GM21786 (cell line): Measurements from ENCODE around the gene TMEM154.

ENCODE experiments used
- ATAC-seq: cut with Tn5 transposase; IDR thresholded peaks from one replicate; pipeline ENCODE4 v1.9.1; 2021; ENCODE audit not compliant: unreplicated experiment

TMEM154 gene

DNA sequence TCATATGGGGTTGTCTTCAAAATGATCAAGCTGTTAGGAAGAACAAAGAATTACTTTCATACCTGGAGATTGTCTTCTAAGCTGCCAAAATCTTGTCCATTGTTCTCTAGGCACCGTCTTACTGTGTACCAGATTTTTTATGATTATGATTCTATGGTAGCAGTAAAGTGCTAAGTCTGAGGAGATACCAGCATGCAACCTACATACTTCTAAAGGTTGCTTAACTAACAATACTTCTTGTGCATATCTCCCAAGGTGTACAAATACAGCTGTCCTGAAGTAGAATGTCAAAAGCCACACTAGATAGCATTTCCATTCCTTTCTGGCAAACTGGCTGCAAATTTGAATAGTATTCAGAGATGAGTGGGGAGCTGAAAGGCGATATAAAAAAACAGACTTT is 81.3 kb downstream of the TMEM154 start:
- ATAC-seq = no peak

DNA sequence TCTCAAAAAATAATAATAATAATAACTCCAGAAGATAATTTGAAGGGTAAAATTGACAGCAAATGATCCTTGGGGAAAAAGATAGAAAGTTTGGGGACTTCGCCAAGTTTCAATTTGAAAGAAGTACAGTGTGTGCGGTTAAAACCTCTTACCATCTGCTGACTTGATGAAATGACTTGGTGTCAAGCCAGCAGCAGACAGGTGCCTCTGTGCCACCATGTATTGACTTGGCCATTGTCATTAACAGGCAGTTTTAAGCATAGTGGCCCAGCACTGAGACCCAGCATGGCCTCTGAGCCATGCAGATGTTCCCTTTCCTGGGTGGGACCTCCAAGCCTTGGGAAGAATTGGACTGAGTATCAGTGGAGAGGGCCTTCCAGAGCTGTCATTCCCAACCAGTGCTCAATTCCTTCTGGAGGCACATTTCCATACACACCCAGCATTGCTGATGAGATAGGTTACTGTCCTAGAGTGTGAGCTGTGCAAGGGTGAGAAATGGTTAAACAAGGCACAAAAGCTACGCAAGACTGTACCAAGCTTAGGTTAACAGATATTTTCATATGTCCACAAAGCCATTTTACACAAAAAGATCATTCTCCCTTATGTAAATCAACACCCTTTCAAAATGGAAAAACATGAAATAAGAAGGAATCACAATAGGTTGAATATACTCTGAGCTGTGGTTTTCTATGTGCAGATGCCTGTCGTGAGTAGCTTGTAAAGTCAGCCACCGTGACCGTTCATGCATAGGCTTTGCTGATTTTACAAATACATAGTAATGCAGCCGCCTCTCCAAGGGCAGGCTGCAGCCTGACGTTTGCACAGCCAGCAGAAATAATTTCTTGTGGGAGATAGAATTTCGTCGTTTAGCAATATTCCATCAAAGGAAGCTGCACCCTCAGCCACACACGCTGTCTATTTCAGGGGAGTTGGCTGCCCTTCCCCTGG is 84.5 kb downstream of the TMEM154 start:
- peak; percentile 77 for ATAC-seq

DNA sequence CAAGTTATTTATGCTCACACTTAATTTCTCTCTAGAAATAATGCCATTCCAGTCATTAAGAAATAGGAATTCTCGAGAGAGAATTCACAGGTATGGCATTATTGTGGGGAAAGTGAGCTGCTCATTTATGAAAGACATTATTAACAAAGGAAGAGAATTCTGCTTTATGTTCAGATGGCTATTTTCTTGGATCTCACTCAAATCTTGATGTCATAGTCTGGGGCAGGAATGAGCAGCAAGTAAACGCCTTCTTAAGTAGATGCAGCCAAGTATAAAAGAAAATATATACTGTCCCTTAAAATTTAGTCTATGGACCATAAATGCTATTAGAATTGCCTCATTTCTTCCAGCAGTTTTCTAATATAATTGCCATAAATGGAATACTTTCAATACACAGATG is 85.7 kb downstream of the TMEM154 start:
- no peak for ATAC-seq

DNA sequence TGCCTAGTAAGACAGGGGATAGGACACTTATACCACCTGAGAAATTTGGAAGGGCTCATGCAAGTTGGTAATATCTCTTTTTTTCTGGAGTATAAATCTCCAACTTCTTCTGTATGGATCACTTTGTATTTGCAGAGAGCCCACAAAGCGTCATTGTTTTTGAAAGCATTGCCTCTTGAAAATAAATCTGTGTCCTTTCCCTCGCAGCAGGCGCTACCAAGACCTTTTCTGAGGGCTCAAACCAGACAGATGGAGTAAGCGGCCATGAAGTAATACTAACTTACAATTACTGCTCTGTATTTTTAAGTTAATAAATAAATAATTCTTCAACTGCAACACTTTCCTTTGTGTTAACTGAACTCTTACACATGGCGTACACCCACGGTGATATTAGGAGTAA is 87.9 kb downstream of the TMEM154 start:
- ATAC-seq = no peak

DNA sequence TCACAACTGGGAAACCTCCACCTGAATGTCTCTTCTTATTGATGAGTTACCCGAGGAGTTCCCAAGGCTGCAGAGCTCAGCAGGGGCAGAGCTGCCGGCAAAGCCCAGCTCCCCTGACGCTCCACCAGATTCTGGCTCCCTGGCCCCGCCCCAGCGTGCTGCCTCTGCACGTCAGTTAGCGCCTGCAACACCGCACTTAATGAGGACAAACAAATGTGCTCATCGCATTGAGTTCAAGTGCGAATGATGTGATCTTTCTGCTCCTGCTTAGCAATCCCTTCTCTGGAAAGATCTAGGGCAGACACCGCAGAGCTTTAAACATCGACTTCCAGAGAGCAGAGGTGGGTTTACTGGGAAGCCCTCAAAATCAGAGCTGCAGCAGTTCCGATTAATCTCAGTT is 88.4 kb downstream of the TMEM154 start:
- ATAC-seq = no peak

DNA sequence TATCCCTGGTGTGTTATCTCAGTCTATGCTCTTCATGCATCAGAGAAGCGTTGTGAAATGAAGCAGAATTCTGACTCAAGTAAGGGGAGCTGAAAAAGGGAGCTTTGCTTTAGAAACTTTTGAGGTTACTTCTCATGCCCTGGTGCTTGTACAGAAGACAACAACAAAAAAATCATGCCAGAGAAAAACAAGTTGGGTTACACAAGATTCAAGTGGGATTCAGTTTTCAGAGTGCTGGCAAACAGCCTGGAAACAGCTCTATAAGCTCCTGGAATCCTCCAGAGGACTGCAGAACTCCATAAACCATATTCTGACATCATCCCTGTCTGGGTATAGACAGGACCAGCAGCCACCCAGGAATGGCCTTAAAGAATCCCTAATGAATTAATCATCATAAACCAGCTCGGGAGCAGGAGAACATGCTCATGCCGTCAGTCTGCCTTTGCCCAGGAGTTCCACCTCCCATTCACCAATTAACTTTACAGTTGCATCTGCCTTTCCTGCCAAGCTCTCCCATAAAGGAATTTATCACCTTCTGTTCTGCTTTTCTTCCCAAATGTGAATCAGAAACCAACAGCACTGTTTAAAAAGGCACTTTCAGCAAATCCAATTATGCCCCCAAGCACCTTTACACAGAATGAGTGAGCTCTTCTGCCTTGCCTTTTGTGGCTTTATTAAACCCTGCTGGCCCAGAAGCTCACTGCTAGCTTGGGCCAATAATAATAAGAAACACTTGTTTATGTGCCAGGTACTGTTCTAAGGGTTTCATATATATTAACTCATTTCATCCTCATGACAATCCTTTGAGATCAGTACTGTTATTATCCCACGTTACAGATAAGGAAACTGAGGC is 89.4 kb downstream of the TMEM154 start:
- no peak for ATAC-seq

DNA sequence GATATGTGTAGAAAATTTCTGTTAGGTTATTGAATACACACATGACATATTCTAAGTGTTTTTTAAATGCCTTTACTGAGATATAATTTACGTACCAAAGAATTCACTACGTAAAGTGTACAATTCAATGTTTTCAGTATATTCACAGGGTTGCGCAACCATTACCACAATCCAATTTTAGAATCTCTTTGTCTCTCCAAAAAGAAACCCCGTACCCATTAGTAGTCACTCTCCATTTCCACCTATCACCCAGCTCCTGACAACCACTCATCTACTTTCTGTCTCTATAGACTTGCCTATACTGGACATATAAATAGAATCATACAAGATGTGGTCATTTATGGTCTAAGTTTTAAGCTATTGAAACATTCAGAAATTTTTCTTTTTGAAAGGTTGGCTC is 90.9 kb downstream of the TMEM154 start:
- no peak for ATAC-seq

DNA sequence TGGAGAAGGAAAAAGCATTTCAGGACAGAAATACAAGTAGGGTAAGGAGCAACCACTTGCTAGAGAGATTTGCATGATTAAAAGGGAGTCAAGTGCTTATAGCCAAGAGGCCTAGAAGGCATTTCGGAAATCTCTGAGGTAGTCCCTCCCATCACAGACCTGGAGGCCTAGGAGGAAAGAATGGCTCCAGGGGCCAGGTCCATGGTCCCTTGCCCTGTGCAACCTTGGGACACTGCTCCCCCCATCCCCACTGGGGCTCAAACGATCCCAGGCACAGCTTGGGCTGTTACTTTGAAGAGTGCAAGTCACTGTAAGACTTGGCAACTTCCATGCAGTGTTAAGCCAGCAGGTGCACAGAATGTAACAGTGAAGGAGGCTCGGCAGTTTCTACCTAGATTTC is 92.7 kb downstream of the TMEM154 start:
- ATAC-seq = no peak

DNA sequence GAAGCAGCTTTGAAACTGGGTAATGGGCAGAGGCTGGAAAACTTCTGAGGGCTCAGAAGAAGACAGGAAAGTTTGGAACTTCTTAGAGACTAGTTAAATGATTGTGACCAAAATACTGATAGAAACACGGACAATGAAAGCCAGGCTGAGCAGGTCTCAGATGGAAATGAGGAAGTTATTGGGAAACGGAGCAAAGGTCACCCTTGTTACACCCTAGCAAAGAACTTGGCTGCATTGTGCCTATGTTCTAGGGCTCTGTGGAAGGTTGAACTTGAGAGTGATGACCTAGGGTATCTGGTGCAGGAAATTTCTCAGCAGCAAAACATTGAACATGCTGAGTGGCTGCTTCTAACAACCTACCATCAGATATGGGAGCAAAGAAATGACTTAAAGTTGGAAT is 93.1 kb downstream of the TMEM154 start:
- no peak for ATAC-seq

DNA sequence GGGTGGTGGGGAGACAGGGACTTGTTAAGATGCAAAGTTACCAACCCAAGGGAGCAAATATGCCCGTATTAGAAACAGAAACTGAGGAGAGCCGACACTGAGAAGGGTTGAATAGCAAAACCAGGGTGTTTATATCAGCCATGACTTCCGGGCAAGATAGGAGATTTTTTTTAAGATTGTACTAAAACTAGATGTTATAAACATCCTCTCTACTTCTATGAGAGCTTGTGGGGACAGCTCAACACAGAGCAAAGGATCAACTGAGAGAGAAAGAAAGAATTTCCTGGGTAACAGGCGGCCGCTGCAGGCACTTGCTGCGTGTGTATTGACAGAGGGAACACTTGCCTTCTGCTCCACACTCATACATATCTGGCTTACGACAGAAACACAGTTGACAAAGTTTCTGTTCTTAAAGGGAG is 94.8 kb downstream of the TMEM154 start:
- ATAC-seq = peak; percentile 81

DNA sequence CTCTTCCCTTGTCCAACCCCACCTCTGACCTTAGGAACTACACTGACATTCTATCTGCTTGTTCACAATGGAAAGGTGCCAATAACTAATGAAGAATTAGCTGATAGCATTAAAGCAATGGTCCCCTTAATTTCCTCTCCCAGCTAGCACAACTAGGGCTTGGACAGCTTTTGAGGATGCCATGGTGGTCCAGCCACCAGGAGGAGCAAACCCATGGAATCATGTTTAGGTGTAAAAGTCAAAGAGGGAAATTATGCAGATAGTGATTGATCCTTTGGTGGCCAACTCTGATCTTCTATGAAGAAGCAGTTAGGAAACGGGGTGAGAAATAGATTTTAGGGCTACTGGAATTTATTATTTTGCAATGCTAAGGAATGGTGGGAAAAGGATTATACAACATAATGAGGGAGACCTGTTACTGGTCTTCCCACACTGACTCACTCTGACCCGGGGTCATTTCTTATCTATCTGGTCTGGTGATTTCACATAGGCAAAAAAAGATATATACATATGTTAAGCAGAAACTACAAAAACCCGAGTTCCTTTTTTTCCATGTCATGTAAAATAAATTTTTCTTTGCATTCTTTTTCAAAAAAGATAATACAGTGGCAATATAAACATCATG is 98.1 kb downstream of the TMEM154 start:
- ATAC-seq = no peak

DNA sequence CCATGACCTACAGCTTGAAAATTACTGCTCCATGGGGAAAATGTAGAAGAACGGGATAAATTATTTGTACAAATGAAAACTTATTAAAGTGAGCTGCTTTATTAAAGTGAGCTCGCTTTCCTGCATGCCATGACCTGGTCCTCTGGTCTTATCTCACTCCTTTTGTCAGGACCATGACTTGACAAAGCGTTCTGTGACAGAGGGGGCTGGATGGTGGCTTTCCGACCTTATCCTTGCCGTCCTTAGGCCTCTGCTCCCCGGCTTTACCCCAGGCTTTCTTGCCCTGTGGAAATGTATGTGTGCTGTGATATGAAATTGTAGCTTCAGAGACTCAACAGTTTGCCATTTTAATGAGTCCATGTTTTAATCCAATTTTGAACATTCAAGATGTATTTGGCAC is 99.9 kb downstream of the TMEM154 start:
- ATAC-seq = no peak

DNA sequence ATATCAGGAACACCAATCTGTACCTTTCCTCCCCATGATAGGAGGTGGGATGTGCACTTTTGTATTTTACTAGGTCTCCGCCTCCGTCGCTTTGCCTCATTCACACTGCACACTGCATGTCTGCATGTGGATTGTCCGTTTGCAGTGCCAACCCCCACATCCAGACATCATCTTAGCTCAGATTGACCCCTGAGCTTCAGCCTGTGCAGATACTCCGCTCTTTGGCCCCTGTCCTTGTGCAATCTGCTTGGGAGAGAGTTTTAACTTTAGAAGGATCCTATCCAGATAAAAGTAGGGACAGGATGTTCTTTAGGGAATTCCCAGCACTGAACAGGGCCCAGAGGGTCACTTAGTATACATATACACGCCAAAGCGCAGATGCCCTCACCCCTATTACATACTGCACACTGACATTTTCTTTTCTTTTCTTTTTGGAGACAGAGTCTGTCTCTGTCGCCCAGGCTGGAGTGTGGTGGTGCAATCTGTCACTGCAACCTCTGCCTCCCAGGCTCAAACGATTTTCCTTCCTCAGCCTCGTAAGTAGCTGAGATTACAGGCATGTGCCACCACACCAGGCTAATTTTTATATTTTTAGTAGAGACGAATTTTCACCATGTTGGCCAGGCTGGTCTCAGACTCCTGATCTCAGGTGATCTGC is 100.6 kb downstream of the TMEM154 start:
- no peak for ATAC-seq

DNA sequence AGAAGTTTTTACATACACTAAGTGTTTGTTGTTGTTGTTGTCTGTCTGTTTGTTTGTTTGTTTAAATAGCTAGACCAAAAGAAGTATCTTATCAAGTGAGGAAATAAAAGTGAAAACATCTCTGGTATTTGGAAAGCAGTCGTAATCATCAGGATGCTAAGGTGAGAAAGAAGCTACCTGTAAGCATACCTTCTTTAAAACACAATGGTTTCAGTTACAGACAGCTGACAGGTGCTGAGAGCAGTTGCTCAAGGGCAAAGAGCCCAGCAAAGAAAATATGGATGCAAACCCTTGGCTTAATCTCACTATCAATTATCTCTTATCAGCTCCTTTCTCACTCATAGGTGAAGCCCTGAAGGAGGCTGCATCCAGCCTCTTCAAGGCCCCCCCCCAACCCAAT is 101.1 kb downstream of the TMEM154 start:
- no peak for ATAC-seq

DNA sequence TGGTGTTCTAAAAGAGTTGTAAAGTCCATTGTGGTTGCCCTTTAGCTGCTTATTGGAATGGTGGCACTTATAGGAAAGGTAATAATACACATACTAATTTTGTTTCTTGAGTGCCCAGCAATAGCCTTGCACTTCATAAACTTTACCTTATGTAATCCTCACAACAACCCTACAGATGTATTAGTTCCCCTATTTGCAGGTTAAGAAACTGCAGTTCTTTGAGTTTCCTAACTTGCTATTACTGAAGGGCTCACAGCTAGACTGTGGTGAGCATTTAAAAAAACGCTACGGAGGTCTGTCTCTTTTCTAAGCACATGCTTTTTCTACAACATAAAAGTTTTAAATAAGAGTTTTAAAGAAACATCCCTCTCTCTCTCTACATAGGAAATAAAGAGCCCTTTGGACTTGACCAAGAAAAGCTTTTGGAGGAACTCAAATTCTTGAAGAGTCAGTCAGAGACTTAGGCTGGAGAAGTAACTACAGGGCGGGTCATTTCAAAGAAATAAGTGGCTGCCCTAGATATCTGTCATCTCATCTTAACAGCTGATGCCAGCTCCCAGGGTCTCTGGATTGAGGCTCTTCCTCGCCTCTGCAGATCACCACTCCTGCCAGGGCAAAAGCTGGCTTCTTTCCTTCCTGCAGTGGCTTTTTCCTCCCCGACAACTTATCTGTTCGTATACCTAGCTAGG is 101.9 kb downstream of the TMEM154 start:
- ATAC-seq = peak; percentile 94

DNA sequence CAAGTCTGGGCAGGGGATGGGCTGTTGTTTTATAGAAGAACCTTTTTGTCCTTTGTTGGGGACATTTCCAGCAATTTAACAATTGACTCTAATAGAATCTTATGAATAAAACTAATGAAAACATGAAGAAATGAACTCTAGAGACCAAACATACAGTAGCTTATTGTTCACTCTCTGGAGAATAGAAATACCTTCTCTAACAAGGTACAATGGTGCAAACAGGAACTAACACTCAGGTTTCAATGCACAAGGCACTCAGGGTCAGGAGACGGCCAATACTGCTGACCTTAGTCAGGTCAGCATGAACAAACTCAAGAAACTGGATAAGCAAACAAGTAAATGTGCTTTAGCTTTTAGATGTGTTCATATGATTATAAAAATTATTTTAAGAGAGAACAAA is 104.3 kb downstream of the TMEM154 start:
- ATAC-seq = no peak

DNA sequence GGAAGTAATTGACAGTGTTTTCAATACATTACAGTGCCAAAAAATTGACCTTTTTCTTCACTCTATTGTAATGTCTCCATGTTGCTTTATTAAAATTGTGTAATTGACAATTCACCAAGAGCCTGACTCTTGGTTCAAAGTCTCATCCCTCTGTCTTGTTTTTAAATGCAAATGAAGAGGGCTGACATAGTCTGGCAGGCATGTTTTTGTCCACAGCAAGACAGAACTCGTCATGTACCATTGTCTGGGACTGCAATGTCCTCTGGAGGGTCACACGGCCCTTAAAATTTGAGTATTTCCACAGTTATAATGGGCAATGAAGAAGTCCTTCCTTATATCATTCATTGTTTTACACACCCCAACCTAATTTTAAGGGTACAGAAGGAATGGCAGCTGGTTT is 105.9 kb downstream of the TMEM154 start:
- no peak for ATAC-seq

DNA sequence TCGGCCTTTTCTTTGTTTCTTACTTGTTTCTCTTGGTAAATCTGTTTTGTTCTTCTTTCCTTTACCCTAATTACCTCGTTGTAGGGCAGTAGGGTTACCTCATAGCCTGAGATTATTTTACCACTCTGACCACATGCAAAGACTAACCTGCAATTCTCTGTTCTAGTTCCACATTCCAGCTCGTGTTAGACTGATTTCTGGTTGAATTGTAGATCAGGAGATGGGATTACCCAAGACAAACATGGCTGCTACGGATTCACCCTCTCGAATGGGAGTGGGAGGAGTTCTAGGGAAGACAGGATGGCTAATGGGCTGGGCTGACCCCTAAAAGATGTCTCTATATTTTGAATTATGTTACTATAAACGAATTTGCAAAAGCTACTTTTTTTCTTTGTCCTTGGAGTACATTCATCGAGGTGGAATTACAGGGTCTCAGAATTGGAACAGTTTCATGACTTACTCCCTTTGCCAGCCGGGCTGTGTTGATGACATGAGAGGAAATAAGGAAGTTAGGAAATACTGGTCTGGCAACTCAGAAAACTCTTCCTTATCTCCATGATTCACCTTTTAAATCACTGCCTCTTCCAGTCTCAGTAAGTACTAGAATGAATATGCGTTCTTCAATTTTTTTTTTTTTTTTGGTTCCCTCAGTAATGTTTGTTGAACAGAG is 107.2 kb downstream of the TMEM154 start:
- ATAC-seq = peak; percentile 74

DNA sequence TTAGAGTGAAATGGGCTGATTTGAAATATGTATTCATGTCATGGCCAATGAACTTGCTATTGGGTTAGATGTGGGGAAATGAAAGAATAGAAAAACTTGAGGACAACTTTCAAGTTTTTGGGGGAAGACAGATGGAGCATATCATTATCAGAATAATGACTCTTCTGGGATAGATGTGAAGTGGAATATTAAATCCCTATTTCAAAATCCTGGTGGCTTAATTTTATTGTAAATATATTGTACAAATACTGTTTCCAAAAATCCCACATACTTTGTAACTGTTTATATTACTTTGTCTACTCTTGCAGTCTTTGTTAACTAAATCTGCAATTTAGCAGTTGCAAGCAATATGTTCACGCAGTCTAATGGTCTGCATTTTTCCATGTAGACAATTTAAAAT is 108.0 kb downstream of the TMEM154 start:
- ATAC-seq = no peak

DNA sequence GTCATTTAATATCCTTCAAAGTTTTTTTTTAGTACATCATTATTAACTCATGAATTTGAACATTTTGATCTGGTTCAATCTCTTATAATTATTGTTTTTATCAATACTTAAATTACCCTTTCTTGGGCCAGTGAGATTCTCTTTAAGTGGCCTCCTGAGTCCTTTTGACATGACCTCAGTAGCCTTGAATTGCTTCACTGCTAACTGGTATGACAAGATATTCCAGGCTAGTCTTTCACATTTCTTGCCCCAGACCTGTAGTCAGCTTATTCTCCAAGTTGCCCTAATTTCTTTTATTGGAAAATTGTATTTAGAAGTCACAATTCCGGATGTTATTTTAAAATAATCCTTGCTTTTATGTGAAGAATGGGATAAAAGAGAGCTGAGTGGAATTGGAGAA is 108.5 kb downstream of the TMEM154 start:
- no peak for ATAC-seq
